NCI-H1092 treated with DMSO at 0.1 percent for 48 hours (cell line): Measurements from ENCODE around the gene SLC7A6.

ENCODE experiments used
- DNase-seq: peaks from one replicate; lab custom pipeline; 2025; lab: John Stamatoyannopoulos, UW

SLC7A6 gene

DNA sequence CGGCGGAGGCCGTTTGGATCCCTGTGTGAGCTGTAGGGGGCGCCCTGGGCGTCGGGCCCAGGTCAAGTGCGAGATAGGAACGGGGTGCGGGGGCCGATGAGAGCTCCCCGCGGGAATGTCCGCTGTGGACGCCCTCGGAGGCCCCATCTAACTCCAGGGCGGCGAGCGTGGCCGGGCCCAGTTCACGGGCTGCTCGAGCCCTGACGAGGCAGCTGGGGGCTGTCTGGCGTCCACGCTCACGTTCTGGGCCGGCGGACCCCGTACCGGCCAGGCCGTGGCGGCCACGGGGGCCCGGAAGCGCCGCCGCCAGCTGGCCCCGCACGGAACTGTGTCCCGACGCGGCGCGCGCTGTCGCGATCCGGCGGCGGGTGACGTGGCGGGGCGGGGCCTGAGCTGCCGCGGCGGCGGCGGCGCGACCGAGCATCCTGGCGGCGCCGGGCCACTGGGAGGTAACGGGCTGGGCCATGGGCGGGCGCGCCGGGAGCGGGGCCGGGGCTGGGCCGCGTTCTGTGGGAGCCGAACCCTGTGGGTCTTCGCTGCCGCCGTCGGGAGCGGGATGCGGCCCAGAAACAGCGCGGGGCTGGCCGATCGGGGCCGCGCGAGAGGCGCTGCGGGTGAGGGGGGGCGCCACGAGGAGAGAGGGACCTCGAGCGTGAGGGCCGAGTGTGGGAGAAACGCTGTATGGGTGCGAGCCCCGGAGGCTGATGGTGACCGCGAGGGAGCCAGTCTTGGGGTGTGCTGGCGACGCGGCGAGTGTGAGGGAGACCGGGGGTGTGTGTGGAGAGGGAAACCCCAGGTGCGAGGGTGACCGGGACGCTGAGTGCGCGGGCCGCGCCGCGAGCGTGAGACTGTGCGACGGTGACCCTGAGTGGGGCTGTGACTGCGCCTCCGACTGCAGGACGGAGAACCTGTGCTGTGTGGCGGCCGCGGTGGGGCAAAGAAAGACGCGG is at the start of gene SLC7A6:
SLC7A6 (plus strand) TSS at position 399 of the 950 bp plus-strand sequence. CDS start 10,201 bp downstream, outside the sequence.
- DNase-seq: peak; percentile 65

DNA sequence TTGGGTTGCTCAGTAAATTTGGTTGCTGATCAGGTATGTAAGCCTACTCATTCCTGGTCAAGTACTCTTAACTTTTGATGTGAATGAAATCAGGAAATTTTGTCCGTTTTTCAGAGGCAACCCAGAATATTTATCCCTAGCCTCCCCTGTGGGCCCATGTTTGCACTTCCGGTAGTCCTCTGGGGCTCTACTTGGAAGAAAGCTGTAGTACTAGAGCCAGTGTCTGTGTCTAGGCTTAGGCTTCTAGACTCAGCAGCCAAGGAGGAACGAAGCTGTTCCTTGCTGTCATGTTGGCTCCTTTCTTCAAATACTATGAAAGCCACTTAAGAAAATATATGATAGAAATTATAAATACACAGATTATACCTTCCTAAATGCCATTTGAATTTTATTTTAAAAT is 49.6 kb upstream of the SLC7A6 start:
- DNase-seq: no peak

DNA sequence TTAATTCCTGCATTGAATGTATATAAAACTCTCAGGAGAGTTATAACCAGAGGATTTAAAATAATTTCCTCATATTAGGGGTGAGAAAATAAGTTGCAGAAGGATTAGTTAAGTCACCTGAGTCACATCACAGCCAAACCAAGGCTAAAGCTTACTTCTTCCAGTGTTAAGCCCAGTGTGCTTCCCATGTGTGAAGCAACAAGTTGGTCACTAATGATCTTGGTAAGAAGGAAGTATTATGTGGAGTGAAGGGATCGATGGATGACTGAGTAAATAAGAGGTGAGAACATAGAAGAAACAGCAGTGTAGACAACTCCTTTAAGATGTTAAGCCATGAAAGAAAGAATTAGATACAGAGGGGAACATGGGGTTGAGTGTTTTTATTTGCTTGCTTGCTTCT is 49.0 kb upstream of the SLC7A6 start:
- DNase-seq: no peak

DNA sequence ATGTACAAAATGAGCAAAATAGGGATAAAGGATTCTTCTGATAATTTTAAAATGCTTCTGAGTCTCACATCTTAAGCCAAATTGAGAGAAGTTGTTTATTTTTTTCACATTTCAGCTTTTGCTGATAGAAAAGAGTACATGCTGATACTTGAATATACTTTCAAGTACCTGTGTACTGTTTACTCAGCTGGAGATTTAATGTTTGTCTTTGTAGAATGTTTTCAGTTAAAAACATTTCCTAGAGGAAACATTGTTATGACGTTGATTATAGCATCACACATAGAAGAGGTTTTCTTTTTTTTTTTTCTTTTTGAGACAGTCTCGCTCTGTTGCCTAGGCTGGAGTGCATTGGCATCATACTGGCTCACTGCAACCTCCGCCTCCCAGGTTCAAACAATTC is 48.1 kb upstream of the SLC7A6 start:
- no peak for DNase-seq

DNA sequence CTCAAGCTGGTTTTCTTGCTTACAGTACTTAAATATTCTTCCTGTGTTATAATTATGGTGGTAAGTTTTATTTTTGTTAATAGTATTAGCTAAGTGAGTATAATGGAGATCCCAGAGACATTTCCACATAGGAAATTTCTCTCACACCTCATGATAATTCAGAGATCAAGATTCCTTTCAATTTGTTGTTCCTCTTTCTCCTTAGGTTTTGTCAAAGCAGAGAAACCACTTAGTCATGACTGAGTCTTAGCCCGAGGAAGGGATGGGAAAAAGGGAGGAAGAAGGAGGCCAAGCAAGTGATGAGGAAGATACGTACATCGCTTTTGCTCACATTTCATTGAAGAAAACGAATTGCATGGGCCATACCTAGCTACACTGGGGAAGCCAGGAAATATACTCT is 46.8 kb upstream of the SLC7A6 start:
- DNase-seq: no peak

DNA sequence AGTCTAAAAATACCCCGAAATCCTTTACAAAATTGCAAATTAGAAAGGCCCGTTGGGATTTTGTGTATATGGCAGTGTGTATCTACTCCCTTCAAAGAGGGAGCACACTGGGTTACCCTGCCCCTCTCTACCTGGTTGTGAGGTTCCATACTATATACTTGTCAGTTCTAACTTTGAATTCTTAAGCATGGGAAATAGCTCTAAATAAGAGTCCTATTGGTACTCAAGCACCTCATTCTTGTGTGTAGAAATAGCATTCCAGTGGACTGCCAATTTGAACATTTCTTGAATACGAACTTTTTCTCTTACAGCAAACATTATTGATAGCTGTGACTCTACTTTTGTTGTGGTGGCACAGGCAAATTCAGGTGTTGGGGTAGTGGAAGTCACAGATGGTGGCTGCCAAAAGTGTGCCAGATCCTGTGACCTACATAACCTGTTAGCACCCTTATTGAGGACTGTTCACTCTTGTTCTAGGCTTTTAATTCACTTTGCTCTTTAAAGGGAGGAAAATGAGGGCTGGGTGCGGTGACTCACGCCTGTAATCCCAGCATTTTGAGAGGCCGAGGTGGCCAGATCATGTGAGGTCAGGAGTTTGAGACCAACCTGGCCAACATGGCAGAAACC is 44.5 kb upstream of the SLC7A6 start:
- DNase-seq: no peak

DNA sequence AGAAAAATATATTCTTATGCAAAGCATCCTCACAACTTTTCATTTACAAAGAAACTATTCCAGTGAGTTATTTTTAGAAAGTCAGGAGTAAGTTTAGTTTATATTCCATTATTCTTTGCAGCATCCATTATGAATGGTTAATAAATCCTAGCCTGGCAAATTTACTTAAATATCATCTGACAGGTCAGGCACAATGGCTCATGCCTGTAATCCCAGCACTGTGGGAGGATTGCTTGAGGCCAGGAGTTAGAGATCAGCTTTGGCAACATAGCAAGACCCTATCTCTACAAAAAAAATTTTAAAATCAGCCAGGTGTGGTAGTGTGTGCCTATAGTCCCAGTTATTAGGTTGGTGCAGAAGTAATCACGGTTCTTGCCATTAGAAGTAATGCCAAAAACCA is 41.3 kb upstream of the SLC7A6 start:
- no peak for DNase-seq

DNA sequence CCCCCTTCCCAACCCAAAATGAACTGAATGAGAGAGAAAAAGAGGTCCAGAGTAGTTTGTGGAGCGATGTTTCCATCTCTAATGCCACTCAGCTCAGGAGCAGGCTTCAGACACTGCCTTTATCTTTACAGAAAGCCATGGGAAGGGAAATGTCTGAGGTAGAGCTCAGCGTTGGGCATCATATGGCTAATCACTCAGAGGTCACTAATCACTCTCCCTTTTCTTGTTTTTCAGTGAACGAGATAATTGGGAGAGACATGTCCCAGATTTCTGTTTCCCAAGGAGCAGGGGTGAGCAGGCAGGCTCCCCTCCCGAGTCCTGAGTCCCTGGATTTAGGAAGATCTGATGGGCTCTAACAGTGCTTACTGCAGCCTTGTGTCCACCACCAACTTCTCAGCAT is 38.2 kb upstream of the SLC7A6 start:
- no peak for DNase-seq

DNA sequence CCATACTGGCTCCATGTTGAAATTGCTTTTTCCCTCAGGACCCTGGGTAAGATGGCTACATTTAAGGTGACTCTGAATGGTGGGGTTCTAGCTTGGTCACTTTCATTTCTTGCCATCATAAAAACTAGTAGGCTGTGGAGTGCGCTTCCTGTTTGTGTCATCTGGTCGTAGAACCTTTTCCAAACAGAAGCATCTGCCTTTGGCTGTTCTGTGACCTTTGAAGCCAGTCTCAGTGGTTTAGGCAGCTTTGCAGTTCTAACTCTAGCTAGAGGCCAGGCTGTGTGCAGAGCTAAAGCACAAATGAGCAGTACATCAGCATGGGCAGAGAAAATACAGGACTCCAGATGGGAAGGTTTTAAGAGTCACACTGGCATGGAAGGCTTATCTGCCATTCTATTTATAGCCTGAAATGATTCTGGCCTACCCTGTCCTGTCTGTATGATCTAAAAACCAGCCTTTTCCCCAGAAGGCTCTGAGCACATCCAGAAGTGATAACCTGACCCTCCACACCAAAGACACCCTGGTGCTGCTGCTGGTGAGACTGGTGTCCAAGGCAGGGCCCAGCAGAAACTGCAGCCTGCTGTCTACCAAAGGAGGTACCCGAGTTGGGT is 37.0 kb upstream of the SLC7A6 start:
- no peak for DNase-seq

DNA sequence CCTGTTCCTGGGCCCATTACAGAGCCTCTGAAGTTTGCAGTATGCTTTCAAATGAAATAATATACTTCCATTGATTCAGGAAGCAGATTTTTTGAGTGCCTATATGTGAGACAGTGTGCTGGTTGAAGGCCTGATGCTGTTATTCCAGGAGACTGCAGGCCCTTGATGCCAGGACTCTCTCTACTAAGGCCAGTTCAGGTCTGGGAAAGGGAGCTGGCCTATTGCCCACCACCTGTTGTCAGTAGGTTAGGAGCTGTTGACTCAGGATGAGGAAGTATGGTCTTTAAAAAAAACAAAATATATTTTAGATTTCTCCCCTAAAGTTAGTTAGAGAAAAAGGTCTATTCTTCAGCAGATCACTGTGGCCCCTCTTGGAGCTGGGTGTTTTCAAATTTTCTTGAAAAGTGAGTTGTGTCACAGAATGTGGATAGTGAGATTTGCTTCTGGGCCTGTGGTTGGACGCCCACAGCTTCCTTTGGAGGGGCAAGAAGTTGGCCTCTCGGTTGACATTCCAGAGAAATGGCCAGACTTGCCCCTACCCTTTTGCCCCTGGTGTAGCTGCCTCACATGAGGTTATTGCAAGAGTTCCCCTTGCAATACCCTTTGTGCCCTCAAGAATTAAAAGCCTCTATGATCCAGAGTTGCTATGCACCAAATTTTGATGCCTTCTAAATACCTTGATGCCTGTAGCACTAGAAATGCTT is 36.3 kb upstream of the SLC7A6 start:
- no peak for DNase-seq

DNA sequence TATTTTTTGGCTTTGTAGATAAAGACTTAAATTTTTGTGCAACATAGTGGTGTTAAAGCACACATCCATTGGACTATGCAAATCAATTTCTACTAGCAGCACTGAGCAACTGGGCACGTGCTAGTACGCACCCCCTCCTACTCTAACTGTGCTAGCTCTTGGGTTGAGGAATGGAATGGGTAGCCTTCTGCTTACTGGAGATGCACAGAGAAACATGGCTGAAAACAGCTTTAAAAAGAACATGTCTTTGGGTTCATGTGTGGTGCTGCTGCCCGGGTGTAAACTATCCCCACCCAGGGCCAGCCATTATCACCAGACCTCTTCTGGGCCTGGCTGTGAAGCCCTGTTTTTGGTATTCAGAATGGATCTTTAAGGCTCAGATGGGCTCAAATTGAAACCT is 35.7 kb upstream of the SLC7A6 start:
- no peak for DNase-seq

DNA sequence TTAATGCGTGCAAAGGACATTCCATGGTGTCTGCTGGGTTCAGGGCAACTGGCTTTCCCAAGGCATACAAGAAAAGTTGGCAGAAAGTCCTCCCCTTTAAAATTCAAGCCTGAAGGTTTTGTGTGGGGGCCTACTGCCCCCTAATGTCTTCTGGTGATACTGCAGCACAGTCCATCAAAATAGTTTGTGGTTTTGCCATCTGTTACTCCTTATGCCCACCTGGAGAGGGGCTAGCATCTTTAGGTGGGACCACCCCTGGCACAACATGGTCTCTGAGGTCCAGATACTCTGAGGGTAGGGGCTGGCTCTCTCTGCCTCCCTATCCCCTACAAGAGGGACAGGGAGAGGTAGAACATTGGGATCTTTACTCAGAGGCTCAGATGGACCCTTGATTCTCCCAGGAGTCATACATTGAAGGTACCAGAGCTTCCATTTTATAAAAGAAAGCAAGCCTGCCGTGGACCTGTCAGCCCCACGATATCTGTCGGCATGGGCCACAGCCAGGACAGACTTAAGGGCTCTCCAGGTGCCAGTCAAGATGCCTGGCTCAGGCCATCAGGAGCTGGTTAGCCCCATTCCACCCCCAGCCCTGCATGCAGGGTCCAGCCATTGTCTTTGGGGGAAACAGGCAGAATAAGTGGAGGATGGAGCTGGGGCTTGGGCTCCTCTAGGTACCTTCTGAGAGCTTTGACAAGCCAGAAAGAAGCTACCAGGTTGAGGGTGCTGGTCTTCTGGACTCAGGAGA is 34.7 kb upstream of the SLC7A6 start:
- DNase-seq: peak; percentile 47

DNA sequence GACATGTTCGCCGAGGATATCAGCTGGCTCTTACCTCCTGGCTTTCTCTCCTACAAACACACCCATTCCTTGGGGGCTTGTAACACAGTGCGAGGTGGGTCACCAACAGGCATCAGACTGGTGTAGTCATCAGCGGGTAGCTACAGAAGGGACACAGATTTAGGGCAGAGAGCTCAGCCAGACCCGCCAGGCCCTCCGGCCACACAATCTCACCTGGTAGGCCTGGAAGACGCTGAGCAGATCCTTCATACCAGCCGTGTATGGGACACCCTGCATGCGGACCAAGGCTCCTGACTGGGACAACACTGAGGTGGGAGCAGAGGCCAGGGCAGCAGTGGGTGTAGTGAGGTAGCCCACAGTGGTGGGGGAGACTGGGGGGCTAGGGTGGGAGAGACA is 34.2 kb upstream of the SLC7A6 start:
- DNase-seq: no peak

DNA sequence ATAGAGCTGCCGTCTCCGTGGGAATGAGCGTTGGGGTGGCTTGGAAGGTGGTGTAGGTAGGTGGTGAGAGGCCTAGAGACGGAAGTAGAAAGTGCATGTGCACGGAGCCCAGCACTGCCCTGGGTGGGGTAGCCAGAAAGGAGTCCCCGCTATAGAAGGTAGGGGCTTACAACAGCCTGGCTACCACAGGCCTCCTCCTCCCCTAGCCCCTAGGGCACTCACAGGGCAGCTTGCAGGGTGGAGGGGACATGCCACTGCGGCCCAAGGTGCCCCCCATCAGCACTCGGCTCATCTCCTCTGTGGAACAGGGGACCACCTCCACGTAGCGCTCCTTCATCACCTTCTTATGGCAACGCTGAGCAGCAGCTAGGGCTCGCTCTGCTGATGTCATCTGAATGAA is 33.4 kb upstream of the SLC7A6 start:
- DNase-seq: no peak

DNA sequence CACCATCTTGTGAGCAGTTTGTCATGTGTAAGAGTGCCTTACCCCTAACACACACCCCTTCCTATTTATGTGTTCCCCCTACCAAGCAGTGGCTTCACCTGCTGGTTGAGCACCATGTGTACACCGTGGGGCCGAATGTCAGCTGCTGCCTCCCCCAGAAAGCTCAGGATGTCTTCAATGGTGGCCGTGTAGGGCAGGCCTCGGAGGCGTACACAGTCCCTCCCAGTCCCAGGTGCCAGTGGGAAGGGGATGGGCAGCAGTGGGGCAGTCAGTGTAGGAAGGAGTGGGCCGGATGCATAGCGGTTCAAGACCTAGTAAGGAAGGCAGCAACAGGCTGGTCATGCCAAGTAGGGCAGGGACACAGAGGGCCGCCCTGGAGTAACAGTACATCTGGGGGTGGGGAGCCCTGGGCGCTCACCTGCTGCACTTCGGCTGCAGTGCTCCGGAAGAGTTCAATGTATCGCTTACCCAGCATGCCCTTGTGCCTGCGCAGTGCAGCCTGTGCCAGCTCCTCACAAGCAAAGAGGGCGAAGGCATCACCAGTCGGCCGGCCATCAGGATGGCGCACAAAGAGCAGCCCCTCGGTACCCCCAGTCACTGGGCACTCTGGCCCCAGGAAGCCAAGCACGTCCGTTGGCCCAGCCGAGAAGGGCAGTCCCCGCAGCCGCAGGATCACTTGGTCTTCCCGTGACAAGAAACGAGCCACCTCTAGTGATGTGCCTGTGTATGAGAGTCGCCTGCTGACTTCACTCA is 32.8 kb upstream of the SLC7A6 start:
- DNase-seq: no peak

DNA sequence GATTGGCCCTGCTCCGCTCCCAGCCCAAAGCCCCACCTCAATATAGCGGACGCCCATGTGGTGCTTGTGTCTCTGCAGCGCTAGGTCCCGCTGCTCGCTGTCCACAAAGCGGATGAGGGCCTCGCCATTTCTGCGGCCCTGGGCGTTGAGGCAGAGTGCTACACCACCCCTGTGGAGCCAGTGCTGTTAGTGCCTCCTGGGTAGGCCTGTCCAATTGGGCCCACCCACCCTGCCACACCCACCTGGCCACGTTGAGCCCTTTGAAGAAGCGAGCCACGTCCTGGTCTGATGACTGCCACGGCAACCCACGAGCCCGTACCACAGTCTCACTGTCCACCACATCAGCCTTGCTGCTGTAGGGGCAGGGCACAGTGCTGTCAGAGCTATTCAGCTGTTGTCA is 32.0 kb upstream of the SLC7A6 start:
- no peak for DNase-seq

DNA sequence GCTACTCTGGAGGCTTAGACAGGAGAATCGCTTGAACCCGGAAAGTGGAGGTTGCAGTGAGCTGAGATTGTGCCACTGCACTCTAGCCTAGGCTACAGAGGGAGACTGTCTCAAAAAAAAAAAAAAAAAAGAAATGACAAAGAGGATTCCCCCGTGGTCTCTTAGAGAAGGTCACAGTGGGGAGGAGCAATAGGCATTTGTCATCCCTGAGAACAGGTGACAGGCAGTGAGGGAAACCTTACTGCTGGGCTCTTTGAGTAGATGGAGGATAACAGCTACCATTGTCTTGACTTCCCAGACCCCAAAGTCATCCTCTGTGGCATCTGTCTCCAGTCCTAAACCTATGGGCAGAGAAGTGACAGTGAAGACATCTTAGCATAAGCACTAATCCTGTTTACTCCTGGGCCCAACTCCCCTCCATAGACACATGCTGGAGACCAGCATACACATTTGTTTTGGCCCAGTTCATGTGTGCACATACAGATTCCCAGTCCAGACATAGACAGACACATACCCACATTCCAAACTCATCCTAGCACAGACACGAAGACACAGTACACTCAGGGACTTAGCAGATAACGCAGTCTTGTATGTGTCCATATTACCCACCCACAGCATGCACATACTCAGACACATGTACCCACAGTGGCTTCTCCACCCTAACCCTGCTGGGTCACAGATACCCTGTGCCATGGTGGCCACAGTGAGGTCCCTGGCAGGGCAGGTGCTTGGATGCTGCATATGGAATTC is 31.1 kb upstream of the SLC7A6 start:
- DNase-seq: no peak

DNA sequence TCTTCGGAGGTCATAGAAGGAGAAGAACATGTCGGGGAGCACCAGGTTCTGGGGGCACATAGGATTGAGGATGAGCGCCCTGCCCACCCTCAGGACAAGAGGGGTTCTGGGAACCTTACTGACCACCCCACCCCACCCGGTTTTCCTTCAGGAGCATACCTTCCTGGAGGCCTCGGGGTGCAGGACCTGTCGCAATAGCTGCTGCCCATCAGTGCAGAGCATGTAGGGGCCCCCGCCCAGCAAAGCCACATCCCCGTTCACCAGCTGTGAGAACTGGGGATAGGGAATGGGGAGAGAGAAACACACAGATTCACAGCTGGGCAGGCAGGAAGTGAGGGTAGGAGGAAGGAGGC is 30.5 kb upstream of the SLC7A6 start:
- DNase-seq: no peak

DNA sequence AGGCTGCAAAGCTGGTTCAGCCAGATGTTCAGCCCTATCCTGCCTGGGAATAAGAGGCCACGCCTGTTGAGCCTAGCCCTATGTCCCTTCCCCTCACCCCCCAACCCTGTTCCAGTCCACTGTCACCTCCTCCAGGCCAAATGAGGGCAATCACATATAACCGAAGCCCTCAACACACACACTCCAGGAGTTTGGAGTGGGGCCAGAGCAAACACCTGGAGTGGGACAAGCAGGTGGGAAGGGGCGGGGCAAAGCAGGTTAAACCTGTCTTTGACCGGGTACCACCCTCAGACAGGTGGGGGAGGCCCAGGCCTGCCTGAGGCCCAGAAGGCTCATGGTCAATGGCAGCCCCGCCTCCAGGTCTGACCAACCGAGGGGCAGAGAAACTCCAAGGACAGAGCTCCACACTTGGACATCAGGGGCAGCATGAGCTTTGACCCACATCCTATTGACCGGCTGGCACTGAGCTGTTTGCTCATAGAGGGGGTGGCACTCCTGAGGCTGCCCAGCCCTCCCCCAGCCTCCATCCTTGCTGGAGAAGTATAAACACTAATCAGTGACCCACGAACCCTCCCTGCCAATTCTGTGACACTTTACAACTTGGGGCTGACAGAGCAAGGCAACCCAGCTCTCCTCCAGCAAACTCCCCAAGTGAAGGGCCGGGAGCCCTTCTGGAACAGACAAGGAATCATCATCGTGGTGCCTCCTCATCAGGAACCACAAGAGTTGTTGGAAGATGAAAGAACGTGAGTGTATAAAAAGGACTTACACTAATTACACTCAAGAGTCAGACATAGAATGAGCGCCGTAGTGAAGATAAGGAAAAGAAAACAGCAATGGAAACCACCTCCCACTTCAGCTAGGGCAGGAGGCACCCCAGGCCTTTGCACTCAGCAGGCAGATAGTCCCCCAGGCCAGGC is 29.9 kb upstream of the SLC7A6 start:
- DNase-seq: peak; percentile 19
